NCI-H1092 (cell line): ENCODE measurements around the gene CATSPER4.

Experiments used
- DNase-seq: peaks from one replicate; lab custom pipeline; 2025; lab: John Stamatoyannopoulos, UW

CATSPER4 gene

DNA sequence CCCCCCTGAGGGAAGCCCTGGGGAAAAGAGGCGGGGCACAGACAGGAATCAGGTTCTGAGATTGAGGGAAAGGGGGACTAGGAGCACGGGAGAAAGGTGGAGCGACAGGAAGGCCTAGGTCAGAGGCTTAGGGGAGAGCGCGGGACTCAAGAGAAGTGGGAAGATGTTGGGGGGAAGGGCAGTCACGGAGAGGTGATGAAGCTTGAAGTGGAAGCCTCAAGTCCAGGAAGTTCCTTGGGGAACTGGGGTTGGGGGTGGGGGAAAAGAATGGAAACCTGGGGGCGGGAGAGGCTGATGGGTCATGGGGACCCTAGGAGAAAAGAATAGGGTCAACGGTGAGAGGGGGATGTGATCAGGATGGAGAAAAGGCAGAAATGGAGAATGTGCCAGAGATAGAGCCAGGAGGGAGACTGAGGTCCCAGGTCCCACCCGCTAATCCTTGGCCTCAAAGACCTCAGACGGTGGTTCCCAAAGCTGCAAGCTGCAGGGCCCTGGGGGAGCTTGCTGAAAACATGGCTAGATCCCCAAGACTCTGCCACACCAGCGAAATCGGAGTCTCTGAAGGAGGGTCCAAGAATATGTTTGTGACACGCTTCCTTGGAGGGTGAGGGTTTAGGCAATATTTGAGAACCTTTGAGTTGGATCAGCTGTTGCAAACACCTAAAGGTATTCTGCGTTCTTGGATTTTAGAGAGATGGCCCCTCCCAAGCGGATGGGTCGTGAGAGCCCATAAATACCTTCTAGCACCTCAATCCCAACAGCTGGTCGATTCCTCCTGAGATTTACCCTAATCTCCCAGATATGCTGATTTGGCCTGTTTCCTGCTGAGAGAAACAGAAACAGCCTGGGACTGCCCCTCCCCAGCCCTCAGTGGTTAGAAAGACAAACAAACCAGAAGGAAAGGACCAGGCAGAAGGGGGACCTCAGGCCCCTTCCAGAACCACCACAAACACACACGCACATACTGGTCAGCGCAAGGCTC is 25.2 kb upstream of the CATSPER4 start:
- no peak for DNase-seq

DNA sequence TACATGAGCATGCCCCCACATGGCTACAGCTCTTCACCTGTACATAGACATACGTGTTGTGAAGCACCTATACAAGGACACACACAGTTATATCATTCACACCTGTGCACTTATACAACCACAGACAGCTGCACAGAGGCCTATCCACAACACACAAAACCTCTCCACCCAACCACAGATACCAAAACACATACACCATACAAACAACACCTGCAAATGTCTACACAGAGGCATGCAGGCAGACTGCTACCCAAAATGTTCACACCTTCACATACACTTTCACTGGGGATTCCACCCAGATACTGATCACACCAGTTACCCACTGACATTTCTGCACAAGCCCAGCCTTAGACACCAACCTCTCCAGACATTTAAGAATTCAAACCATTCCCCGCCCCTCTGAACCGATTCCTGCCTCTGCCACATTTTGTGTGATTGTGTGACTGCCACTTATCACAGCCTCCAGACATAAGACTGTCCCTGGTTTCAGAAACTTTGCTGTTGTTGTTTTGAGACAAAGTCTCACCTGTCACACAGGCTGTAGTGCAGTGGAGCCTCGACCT is 23.6 kb upstream of the CATSPER4 start:
- no peak for DNase-seq

DNA sequence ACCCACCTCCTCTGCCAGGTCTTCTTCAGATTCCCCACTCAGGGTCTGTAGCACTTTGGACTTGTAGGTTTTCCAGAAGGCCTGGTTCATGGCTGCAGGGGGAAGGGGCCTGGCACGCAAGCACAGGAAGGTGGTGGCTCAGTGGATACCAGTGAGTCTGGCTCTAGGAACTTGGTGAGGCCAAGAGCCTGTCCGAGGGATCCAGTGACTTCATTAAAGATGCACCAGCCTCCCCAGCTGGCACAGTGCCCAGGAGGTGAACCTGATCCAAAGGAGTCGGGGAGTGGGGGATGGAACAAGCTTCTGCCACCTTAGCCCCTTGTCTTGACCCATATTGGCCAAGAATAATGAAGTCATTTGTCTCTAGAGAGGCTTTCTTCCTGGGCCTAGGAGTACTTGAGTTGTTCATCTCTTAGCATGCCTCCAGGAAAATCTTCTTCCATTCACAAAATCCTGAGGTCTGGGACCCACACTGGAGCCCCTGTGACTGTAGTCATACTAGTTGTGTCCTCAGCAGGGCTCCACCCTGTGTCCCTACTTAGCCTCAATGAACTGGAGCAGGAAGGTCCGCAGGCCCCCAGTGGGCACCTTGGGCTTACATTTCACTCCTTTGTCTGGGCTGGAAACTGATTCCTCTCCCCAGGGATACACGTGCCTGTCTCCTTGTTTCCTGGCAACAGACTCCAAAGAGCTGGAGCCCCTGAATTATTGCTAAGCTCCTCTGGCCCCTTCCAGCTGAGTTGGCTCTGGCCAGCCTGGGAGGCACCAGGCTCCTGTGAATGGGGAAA is 21.8 kb upstream of the CATSPER4 start, which contains the start of gene C1orf232:
TSS of gene C1orf232 (minus strand) at position 554 of the 788 bp plus-strand sequence. CDS start at position 90, 464 bp downstream.
- peak; percentile 82 for DNase-seq

DNA sequence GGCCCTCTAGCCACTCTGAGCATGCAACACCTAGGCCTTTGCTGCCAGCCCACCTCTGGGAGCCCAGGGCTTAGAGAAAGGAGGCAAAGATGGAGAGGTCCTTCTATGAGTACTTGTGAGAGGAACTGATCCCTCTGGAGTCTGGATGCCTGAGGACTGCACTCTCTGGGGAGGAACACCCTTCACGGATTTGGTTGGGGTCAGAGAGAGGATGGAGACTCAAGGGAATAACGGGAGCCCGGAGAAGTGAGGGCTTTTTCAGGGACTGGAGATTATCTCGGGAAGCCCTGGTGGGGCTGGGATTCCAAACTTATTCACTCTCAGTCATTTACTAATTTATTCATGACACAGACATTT is 21.2 kb upstream of the CATSPER4 start:
- no peak for DNase-seq

DNA sequence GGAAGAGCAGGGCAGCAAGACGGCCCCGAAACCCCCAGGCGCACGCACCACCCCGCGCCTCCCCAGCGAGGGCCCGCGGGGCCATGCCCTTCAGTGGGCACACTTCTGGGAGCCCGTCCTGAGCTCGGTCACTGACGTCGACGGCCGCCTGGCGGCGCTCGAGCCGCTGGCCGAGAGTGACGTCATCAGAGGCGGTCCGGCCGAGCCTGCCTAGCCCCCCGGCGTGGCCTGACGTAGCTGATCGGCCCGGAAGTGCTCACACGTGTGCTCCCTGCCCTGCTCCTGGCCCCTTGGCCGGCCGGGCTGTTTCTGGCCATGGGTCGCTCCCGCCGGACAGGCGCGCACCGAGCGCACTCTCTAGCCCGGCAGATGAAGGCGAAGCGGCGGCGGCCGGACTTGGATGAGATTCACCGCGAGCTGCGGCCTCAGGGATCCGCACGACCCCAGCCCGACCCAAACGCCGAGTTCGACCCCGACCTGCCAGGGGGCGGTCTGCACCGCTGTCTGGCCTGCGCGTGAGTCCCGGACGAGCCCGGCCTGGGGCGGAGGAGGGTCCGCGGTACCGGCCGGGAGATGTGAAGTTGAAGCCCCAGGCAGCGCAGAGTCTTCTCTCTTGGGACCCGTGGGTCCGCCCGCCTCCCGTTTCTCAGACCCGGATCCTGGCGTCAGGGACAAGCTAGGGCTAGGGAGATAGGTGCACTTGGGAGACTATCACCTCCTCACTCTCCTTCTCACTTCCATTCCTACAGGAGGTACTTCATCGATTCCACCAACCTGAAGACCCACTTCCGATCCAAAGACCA is 20.5 kb upstream of the CATSPER4 start, which contains the start of gene ZNF593:
TSS of gene ZNF593 (plus strand) at position 240 of the 803 bp plus-strand sequence. CDS start at position 316, 76 bp downstream.
- peak; percentile 83 for DNase-seq

DNA sequence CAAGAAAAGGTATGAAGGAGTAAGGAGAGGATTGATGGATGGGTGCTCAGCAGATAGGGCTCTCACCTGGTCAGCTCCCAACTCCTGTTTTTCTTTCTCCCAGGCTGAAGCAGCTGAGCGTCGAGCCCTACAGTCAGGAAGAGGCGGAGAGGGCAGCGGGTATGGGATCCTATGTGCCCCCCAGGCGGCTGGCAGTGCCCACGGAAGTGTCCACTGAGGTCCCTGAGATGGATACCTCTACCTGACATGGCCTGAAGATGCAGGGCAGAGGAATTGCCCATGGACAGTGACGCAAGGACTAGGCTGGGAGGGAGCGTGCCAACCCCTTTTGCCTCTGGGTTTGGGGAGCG is 20.0 kb upstream of the CATSPER4 start:
- no peak for DNase-seq

DNA sequence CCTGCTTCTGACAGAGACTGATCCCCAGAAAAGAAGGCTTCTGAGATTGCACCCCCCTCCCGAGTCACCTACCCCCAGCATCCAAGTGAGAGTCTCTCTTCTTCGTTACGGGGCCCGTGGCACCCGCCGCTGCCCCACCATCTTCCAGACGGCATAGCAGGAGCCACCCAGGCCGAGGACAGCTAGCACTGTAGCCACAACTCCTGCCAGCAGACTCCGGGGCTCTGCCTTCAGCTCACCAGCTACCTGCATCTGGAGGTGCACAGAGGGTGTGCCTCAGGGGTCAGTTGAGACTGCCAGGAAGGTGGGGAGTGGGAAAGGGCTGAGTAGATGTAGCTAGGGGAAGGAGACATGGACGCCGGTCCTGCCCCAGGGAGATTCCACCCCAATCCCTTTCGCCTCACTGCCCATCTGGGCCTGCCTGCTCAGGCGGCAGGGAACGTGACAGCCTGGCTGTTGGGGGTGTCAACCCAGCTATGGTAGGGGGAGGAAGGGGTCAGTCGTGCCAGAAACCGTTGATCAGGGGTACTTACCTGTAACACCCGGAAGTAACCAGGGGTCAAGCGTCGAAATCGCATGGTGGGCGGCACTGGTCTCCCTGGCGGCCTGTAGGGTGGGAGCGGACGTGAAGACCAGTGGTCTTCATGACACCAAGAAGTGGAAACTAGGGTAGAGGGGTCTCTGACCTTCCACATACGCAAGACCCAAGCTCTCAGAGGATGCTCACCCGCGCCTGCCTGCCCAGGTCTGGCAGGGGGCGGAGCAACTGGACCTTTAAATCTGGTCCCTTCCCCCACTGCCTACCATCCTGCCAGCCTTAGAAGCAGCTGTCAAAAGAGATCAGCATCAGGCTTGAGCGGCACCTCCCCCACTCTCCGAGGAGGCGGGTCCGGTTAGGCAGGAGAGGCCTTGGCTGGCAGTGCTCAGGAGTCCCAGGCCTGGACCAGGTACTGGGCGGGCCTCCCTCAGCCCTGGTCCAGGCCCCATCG is 19.0 kb upstream of the CATSPER4 start, which contains the start of gene ZNF593OS:
TSS of gene ZNF593OS (minus strand) at position 749 of the 989 bp plus-strand sequence. CDS start at position 578, 171 bp downstream.
- DNase-seq = no peak

DNA sequence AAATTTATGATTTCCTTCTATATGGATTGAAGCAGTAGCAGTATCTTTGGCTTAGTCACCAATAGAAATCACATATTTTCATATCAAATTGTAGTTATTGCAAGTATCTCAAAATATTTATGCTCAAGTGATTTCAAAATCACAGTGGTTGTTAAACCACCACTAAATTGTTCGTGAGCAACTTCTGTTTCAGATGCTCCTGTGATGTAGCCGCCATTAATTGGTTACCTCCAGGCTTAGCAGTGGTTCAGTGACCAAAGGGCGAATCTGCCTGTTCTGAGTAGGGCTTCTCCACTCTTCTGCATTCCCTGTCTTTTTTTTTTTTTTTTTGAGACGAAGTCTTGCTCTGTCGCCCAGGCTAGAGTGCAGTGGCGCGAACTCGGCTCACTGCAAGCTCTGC is 15.1 kb upstream of the CATSPER4 start:
- no peak for DNase-seq

DNA sequence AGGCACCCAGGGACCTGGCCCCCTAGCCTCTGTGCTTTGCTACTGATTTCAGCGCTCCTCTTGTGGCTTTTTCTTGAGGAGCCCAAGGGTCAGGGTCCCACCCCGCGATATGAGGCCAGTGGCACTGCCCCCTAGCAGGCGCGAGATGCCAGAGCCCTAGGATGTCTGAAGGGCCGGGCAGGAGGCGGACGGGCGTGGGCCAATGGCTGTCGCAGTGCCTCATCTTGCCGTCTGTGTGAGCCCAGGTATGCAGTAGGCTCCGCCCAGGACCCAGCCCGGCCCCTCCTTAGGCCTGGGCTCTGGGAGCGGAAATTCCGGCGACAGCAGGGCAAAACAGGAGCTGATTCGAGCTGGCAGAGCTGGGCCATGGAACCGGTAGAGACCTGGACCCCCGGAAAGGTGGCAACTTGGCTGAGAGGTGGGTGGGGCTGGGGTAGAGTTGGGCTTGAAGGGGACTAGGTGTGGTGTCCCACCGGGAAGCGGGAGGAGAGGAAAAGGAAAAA is 13.2 kb upstream of the CATSPER4 start, which contains the start of gene CNKSR1:
TSS of gene CNKSR1 (plus strand) at position 310 of the 503 bp plus-strand sequence. CDS start at position 367, 57 bp downstream.
- DNase-seq = no peak

DNA sequence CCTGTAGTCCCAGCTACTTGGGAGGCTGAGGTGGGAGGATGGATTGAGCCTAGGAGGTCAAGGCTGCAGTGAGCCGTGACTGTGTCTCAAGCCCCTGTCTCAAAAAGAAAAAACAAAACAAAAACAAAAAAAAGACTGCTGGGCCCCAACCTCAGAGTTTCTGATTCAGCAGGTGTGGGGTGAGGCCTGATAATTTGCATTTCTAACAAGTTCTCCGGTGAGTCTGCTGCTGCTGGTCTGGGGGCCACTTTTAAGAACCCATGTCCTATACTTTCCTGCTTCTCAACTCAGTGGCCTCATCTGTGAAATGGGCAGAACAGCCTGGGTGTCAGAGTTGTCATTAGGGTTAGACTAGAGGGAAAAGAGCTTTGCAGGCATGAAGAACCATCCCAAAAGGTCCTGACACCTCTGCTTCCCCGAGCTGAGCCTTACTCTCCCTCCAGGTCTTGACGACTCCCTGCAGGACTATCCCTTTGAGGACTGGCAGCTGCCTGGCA is 10.3 kb upstream of the CATSPER4 start:
- no peak for DNase-seq

DNA sequence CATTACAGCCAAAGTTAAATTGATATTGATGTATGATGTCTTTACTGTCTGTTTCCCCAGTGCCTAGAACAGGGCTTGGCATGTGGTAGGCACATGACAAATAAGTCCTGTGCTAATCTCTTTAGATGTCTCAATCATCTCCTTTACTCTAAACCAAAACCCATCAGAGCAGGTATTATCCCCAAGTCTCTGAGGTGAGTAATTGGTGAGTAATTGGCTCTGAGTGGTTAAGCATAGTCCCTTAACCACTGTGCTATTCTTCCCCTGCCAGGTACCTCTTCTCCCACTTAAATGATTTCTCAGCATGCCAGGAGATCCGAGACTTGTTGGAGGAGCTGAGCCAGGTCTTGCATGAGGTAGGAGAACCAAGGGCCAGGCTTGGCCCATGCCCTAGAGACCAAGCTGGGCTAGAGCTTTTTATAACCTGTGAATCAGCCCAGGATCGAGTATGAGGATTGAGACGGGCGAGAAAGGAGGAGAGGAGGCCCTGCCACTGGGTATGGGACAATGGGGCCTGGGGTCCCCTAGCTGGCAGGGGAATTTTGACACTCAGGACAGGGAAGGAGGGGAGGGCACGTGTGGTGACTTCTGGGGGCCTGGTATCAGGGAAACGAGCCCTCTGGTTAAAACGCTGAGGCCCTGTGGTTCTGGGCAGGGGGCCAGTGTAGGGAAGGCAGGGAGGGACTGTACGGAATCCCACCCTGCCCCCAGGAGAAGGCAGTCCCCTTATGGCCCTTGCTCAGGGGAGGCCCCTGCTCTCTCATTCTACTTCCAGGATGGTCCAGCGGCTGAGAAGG is 8.6 kb upstream of the CATSPER4 start:
- no peak for DNase-seq

DNA sequence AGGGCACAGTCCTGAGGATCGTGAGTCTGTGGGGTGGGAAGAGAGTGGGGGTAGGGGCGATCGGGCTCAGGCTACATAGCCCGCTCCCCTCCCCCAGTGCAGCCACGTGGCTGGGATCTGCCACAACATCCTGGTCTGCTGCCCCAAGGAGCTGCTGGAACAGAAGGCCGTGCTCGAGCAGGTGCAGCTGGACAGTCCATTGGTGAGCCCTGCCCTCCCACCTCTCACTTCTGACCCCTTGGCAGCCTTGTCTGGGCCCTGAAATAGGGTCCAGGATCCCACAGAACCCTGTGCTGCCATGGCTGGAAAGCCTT is 8.1 kb upstream of the CATSPER4 start:
- no peak for DNase-seq

DNA sequence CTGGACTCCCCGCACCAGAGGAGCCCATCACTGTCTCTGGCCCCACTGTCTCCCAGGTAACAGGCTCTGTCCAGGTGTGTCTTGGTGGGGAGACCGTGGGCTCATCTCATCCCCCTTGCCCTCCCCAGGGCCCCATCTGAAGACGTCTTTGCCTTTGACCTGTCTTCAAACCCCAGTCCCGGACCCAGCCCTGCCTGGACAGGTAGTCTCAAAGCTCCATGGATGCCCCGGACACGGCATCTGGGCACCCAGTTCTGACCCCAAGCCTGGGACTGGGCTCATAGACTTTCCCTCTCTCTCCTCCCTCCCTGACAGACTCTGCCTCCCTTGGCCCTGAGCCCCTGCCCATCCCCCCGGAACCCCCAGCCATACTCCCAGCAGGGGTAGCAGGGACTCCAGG is 6.3 kb upstream of the CATSPER4 start:
- DNase-seq = no peak

DNA sequence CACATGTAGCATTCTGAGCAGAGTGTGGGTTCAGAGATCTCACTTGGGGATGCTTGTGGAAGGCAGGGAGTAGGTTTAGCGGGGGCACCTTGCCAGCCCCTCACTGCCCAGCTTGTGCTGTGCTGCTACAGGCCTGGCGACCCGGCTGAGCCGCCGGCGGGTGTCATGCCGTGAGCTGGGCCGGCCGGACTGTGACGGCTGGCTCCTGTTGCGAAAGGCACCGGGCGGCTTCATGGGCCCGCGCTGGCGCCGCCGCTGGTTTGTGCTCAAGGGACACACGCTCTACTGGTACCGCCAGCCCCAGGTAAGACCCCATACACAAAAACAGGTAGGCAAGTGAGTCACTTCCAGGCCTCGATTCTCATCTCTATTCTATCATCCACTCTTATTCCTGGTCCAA is 5.5 kb upstream of the CATSPER4 start:
- DNase-seq = no peak

DNA sequence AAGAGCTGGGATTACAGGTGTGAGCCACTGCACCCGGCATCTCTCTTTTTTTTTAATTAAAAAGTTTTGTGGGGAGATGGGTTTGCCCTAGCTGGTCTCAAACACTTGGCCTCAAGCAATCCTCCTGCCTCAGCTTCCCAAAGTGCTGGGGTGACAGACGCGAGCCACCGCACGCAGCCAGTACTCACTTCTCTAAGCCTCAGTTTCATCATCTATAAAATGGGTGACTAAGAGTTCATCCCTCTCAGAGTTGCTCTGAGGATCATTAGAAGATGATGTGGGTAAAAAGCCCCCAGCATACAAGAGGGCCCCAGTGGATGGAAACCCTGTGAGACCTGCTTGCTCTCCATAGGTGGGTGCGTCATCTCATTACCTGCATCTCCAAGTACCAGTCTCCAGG is 2.5 kb upstream of the CATSPER4 start:
- no peak for DNase-seq

DNA sequence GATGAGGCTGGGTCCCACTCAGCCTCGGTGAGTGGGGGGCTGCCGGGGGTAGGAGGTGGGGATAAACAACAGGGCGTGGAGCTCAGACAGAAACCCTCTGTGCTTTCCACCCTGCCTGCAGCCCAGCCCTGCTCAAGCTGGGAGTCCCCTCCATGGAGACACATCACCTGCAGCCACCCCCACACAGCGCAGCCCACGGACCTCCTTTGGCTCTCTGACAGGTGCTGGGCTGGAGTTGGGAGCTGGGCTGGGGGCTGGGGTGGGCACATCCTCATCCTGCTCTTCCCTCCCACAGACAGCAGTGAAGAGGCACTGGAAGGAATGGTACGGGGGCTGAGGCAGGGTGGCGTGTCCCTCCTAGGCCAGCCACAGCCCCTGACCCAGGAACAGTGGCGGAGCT is 1.9 kb upstream of the CATSPER4 start:
- DNase-seq = no peak

DNA sequence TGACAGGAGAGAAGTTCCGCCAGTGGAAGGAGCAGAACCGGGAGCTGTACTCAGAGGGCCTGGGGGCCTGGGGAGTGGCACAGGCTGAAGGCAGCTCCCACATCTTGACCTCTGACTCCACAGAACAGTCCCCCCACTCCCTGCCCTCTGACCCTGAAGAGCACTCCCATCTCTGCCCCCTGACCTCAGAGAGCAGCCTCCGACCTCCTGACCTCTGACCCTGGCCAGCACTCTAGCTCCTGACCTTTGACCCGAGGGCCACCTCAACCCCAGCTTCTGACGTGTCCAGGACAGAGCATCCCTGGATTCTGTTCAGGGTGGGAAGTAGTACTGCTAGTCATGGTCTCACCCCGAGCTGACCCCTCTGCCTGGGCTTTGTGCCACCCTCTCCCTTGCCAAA is 1.1 kb upstream of the CATSPER4 start:
- DNase-seq = no peak

DNA sequence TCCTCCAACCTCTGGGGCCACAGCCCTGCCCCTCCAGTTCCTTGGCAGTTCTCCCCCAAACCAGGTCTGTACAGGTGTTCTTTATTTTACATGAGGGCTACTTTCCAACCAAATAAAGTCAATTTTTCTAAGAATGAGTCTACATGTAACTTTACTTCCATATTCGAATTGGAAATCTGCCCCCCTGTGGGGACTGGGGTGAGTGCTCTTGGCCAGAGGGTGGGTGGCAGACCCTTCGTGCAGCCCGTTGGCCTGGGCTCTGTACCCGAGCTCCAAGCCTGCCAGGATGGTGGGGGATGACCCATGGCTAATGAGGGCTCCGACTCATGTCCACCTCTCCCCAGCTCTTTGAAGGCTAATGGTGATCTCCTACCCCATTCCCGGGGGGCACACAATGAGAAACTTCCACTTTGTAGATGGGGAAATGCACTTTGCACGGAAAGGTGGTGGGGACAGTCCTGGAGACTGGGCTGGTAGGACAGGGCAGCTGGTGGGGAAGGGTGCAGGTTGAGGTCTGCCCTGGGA is 589 bp upstream of the CATSPER4 start:
- no peak for DNase-seq

DNA sequence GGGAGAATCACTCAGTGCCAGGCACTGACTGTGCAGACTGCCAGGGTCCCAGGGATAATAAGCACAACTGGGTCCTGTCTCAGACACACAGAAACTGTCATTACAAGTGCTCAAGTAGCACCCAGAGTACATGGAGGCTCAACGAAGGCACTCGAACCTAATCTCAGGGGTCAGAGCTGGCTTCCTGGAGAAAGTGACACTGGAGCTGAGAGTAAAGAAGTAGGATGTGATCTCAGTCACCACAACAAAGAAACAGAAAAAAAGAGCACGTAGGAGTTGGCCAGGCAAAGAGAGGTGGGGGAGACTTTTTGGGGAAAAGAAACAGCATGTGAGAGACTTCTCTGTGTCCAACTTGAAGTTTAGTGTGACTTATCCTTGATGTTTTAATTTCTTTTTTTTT is 1.3 kb downstream of the CATSPER4 start:
- no peak for DNase-seq
